ENCODE measurements around the gene SYNJ2BP.

SYNJ2BP gene

DNA sequence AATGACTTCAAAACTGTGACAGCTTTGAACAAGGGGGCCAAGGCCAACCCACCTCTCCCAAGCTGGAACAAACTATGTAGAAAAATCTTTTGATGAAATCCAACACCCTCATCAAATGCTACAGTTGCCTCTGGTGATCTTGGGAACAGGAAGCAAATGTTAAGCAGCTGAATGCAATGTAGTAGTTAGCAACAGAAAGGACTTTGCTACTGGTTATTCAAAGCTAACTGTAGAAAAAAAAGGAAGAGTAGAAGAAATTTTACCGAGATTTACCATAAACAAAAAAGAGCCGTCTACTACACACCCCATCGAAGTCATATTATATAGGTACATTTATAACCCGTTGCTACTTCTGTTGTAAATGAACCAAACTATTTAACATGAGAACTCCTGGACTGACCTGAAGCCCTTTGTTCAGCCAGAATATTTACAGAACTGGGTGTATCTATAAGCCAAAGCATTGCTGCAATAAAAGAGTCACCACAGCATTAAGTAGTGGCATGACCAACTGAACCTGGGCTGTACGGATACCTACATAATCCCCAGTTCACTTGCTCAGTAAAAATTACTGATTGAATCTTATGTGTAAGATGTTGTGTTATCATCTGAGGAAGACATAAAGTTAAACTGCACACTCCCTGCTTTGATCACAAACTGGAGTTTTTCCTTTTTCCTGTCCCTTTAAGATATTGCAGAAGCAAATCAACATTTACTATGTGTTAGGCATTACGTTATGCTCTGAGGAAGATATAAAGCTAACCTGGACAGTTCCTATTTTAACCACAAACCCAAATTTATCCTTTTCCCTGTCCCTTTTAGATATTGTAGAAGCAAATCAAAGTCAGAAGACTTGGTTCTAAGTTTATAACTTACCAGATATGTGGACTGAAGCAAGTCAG, 25.1 kb downstream of the SYNJ2BP start:
- FAIRE-seq: no peak

DNA sequence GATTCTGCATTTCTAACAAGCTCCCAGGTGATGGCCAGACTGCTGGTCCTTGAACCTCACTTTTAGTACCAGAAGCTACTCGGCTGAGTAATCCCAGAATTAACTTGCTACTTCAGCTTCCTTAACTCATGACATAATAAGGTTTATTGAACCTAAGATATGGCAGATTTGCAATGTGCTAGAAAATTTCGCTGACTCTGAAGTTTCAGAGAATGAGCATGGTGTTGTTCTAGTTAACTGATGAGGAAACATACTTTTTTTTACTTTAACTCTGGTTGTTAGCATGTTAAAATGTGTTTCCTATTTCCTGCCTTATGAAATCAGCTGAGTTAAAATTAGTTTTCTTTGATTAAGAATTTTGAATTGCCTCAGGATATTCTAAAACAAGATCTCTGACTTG, 34.4 kb downstream of the SYNJ2BP start:
- no peak for FAIRE-seq

DNA sequence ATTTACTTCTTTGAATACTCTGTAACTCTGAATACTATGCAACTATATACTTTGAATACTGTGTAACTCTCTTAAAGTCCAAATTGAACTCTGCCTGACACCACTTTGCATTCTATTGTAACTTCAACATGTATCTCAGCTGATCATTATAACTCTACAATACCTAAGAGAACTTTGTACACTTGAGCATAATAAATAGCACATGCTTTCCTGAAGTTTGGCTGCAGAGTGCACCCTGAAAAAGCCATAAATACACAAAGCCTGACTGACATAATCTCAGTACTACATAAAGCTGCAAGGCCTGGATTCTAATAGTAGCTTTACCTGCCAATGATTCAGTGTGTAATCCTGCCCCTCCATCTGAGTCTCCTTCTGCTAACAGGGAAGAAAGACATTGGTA, 36.1 kb downstream of the SYNJ2BP start:
- no peak for FAIRE-seq

DNA sequence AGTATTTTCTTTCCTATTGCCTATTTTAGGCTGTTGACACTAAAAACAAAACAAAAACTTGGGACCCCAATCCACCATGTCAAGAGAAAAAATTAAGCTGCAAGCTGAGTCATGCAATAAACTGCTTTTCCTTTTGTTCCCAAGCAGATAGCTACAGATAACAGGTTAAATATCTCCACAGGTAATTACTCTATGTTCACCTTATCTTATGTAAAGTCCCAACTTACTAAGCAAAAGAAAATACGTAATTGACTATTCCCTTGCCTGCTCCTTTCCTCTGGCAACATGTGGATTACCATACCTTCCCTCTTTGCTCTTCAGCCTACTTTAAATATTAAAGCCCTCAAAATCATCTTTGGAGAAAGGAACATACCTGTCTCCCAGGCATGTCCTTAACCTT, 38.2 kb downstream of the SYNJ2BP start:
- FAIRE-seq: no peak

Measured in TTC549 (cell line).